HepG2 (cell line): Measurements from ENCODE around the gene RGS19. TPM values are rescaled to one million over a fixed set of nuclear protein-coding genes. Genes with fewer than 3 reads are reported as not detected.
A peak's percentile ranks its signal among the peaks of the same experiment; 100 is the strongest.

ENCODE experiments used
- ATAC-seq: fragments of 200-7000 bp; cut with Tn5 transposase; 3 replicates; pipeline ENCODE4 v1.9.1; 2020; ENCODE audit warnings: mild to moderate bottlenecking, moderate library complexity
- BruUV-seq: library from RNA; stranded (reverse); fragments of 400-500 nt; replicated peaks from 2 replicates; lab custom pipeline; 2021; lab: Mats Ljungman, UMichigan
- CTCF ChIA-PET: fragments of 300-600 bp; formaldehyde crosslinking; extraction: SDS; loops from one replicate; lab custom pipeline; 2021; ENCODE audit warnings: low total read pairs, inconsistent platforms, low intra/inter-chr PET ratio; lab: Yijun Ruan, JAX
- POLR2A ChIA-PET: fragments of 350-600 bp; sonication (Branson Sonifier 250); formaldehyde crosslinking; loops from one replicate; lab custom pipeline; 2020; ENCODE audit warnings: antibody characterized with exemption, inconsistent platforms; lab: Yijun Ruan, JAX
- DNase-seq: peaks from one replicate; pipeline ENCODE4 v3.0.0-alpha.2; 2015; ENCODE audit warnings: low spot score
- FAIRE-seq: peaks from 3 replicates; lab custom pipeline; 2011; peaks lifted over from hg19 to GRCh38; lab: Jason Lieb, UNC
- H2AFZ ChIP-seq: one replicate; pipeline ENCODE4 v1.6.1; 2011; ENCODE audit warnings: low read length, inconsistent platforms
- H3K27ac ChIP-seq: fragments of 300-600 bp; 3 replicates; pipeline ENCODE4 v1.8.0; 2011; ENCODE audit warnings: mixed run types, mild to moderate bottlenecking, mixed read lengths, low read length, inconsistent platforms; ENCODE audit not compliant: insufficient read depth; ENCODE audit errors: extremely low read length
- H3K27me3 ChIP-seq, 2 experiments: fragments of 200-600 bp in 1 of 2; 2 replicates in 1 of 2; 3 replicates in 1 of 2; pipeline versions ENCODE4 v1.6.0 to v1.8.0; 2011; ENCODE audit warnings: low read length in 2 of 2, mild to moderate bottlenecking in 2 of 2, moderate library complexity in 2 of 2, inconsistent platforms in 1 of 2; ENCODE audit not compliant: insufficient read depth in 2 of 2, control insufficient read depth in 1 of 2
- H3K36me3 ChIP-seq, 2 experiments: fragments of 200-600 bp in 1 of 2; replicated peaks in 1 of 2; 2 replicates in 1 of 2; 3 replicates in 1 of 2; pipeline versions ENCODE4 v1.5.1 to v1.8.0; 2011; ENCODE audit warnings: low read length in 2 of 2, inconsistent platforms in 1 of 2; ENCODE audit not compliant: insufficient read depth in 2 of 2, control insufficient read depth in 1 of 2
- H3K4me1 ChIP-seq: 2 replicates; pipeline ENCODE4 v1.5.1; 2012; ENCODE audit warnings: low read length, inconsistent platforms; ENCODE audit not compliant: insufficient read depth
- H3K4me2 ChIP-seq: 2 replicates; pipeline ENCODE4 v1.6.0; 2011; ENCODE audit warnings: low read depth, low read length, inconsistent platforms
- H3K4me3 ChIP-seq, 3 experiments: fragments of 200-600 bp in 1 of 3; sonication (generic), shearing (Covaris generic) in 1 of 3; replicated peaks in 1 of 3; 2 replicates each; pipeline ENCODE4 v1.5.1; 2011 to 2016; ENCODE audit warnings: low read length in 3 of 3, inconsistent platforms in 2 of 3, low read depth in 2 of 3, mild to moderate bottlenecking in 2 of 3, control low read depth in 1 of 3, mixed read lengths in 1 of 3; ENCODE audit not compliant: insufficient read depth in 1 of 3
- H3K79me2 ChIP-seq: one replicate; pipeline ENCODE4 v1.6.1; 2011; ENCODE audit warnings: low read length, inconsistent platforms; ENCODE audit not compliant: insufficient read depth
- H3K9ac ChIP-seq: 2 replicates; pipeline ENCODE4 v1.6.0; 2011; ENCODE audit warnings: mild to moderate bottlenecking, low read depth, low read length, inconsistent platforms; ENCODE audit not compliant: insufficient read depth
- H3K9me3 ChIP-seq: 2 replicates; pipeline ENCODE4 v1.5.1; 2012; ENCODE audit warnings: mild to moderate bottlenecking, low read length
- H4K20me1 ChIP-seq: 2 replicates; pipeline ENCODE4 v1.6.0; 2011; ENCODE audit warnings: inconsistent platforms, mild to moderate bottlenecking, low read length, moderate library complexity; ENCODE audit not compliant: insufficient read depth
- AGO2 ChIP-seq: fragments of 200-400 bp; formaldehyde crosslinking; optimal IDR thresholded peaks from 2 replicates; pipeline ENCODE3; 2017; ENCODE audit warnings: mild to moderate bottlenecking, low read depth, low read length, moderate library complexity
- AHR ChIP-seq: IDR thresholded peaks from 2 replicates; pipeline ENCODE4 v1.6.1; 2018; ENCODE audit warnings: missing genetic modification reagents, missing compliant biosample characterization
- CBX2 ChIP-seq, 2 experiments: fragments of 200-600 bp in 1 of 2; sonication (generic); formaldehyde crosslinking in 1 of 2; IDR thresholded peaks; 2 replicates each; pipeline versions ENCODE4 v1.7.0 to v1.8.1; 2018 to 2022; ENCODE audit warnings: low read depth in 2 of 2, low read length in 1 of 2, mild to moderate bottlenecking in 1 of 2, missing genetic modification reagents in 1 of 2
- ELF4 ChIP-seq: sonication (generic); formaldehyde crosslinking; IDR thresholded peaks from 2 replicates; pipeline ENCODE4 v1.5.0; 2020; ENCODE audit warnings: missing genetic modification reagents, mild to moderate bottlenecking, moderate library complexity, borderline replicate concordance
- MTA1 ChIP-seq: sonication (generic); formaldehyde crosslinking; IDR thresholded peaks from 2 replicates; pipeline ENCODE4 v1.4.0; 2020; ENCODE audit warnings: missing genetic modification reagents, mild to moderate bottlenecking, borderline replicate concordance
- ZBTB7B ChIP-seq: sonication (generic); formaldehyde crosslinking; IDR thresholded peaks from 2 replicates; pipeline ENCODE4 v1.4.0; 2020; ENCODE audit warnings: missing genetic modification reagents
- ZNF75D ChIP-seq: sonication (generic); formaldehyde crosslinking; IDR thresholded peaks from 2 replicates; pipeline ENCODE4 v1.8.1; 2023; ENCODE audit warnings: missing genetic modification reagents, mild to moderate bottlenecking, borderline replicate concordance
- WGBS: methylation state at CpG from one replicate; pipeline ENCODE4 v1.1.6; 2017; ENCODE audit warnings: low lambda C conversion rate; 5-methylcytosine and 5-hydroxymethylcytosine counted together
- in situ Hi-C: cut with HindIII; loops from 2 replicates; pipeline ENCODE4 v1.10.0; 2017; ENCODE audit warnings: low pct_unique_long_range_greater_than_20kb; ENCODE audit not compliant: extremely low pct_ligation_motif_present
- intact Hi-C: fragments of 100-400 bp; cut with micrococcal nuclease; formaldehyde crosslinking; loops from one replicate; pipeline ENCODE4 v1.10.0; 2022; ENCODE audit not compliant: unreplicated experiment
- polyA plus RNA-seq, 8 experiments: library from polyadenylated mRNA; depleted of rRNA in 3 of 8; stranded (reverse) in 7 of 8; unstranded in 1 of 8; fragments of >200 nt; fragmentation: Illumina TruSeq in 4 of 8; extraction: Trizol in 4 of 8; gene quantifications; 2 replicates each; pipeline versions ENCODE4 v1.2.1 to v1.2.3, GENCODE V29; 2011 to 2016; ENCODE audit warnings: low read depth in 4 of 8, missing spikeins in 1 of 8, mixed read lengths in 1 of 8; ENCODE audit not compliant: insufficient read depth in 1 of 8
- total RNA-seq, 5 experiments: library from RNA; depleted of rRNA; stranded (reverse); fragments of >200 nt; fragmentation: Illumina TruSeq; extraction: Trizol; gene quantifications; 2 replicates each; pipeline ENCODE4 v1.2.3, GENCODE V29; 2016; ENCODE audit warnings: low read depth in 1 of 5
- TF ChIP-seq, protein P1 (sequence below): sonication (generic); formaldehyde crosslinking; IDR thresholded peaks from 2 replicates; pipeline ENCODE4 v1.8.0; 2023; ENCODE audit warnings: mild to moderate bottlenecking, missing genetic modification reagents

Gene RGS19
- total and polyA plus RNA-seq, 2 of the 13 experiments (the other 11 are each of a cell fraction or from before 2014, with no cell fraction given), result 10.7 to 11.9 TPM

DNA sequence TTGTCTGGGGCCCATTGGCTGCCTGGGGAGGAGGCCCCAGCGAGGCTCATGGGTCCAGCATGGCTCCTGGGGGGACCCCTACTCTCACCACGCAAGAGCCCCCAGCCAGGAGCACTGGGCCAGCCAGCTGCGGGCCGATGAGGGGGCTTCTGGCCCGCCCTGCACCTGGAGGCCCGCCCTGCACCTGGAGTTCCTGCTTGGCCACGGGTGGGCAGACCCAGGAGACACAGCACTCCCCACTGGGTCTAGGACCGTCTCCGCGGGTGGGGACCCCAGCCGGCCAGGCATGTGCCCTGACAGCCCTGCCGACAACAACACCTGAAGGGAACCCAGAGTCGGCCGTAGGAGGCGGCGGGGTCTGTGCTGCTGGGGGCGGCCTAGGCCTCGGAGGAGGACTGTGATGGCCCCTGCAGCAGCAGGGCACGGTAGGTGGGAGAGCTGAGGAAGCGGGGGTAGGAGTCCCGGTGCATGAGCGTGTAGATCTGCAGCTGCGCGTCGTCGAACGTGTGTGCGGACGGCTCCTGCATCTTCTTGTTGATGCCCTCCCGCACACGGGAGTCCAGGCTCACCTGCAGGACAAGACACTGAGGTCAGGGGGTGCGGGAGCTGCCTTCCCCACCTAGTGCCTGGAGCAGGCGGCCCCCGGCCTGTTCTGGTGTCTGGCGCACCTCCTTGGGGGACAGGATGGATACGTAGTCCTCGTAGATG, 5.7 kb downstream of the RGS19 start (continued):
- TF ChIP-seq, protein P1, sequence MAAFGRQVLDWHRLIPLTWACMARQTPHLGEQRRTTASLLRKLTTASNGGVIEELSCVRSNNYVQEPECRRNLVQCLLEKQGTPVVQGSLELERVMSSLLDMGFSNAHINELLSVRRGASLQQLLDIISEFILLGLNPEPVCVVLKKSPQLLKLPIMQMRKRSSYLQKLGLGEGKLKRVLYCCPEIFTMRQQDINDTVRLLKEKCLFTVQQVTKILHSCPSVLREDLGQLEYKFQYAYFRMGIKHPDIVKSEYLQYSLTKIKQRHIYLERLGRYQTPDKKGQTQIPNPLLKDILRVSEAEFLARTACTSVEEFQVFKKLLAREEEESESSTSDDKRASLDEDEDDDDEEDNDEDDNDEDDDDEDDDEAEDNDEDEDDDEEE (CRISPR knock-in tag), result no peak
- 0 out of 2 replicates have a peak, but pooled peaks have one; percentile 17 for TF ChIP-seq MTA1 (CRISPR knock-in tag)
- TF ChIP-seq, all 625 proteins: peak for 3

DNA sequence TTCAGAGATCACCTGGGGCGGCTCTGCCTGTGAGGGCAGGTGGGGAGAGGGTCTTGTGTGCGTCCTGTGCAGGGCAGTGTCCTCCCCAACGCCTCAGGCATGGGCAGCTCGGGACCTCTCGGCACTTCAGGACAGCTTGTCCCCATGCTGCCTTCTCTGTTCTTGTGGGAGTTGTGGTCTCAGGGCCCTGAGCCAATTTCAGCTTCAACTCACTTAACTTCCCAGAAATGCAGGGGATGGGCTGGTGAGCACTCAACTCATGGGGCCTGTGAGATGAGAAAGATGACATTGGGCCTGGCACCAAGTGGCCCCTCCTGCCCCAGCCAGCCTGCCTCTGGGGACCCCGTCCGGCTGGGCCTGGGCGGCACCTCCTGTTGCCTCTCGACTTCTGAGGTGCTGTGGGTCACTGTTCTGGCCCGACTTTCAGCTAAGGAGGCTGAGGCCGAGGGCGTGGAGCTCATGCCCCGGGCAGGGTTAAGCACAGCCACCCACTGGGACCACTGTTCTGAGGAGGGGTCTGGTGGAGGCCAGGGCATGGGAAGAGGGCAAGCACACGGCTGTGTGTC, 6.7 kb downstream of the RGS19 start:
- Histone ChIP-seq H3K9ac (no peak overlapping the region), H3K4me3 (no peak overlapping the region), H2AFZ (no peak overlapping the region), H3K27ac (no peak overlapping the region), H4K20me1 (no peaks in the 10 kb centered on the region), H3K9me3 (no peaks in the 10 kb centered on the region), H3K27me3 (peaks cover 0 to 11% of the 10 kb centered on the region in 2 experiments; a peak in 1 of 5 replicates), H3K79me2 (no peaks in the 10 kb centered on the region), H3K4me1 (peaks cover 9% of the 10 kb centered on the region; the same call in 1 of the 2 replicates), H3K36me3 (no peaks in the 10 kb centered on the region), H3K4me2 (no peak overlapping the region)
- BruUV-seq, result no TSS peak
- TF ChIP-seq ZBTB7B (CRISPR knock-in tag), result no peak
- no peak for TF ChIP-seq AHR (CRISPR knock-in tag)
- TF ChIP-seq ZNF75D, result no peak
- no peak for TF ChIP-seq CBX2 (IDR thresholded peaks at IDR 0.05; ENCODE audit: low read depth, low read length)
- TF ChIP-seq CBX2 (CRISPR knock-in tag; IDR thresholded peaks at IDR 0.05; ENCODE audit: low read depth), result no peak
- TF ChIP-seq AGO2, result peak; percentile 11
- TF ChIP-seq ELF4 (CRISPR knock-in tag), result no peak
- ChIA-PET POLR2A (interaction anchor here (0.9 to 1.0 kb wide), 2 partner anchors 18 to 37 kb away, joined by 3 read pairs; partner anchors contain the start of gene C20orf204), CTCF (no interaction called here)
- intact Hi-C loops (no loop called here), in situ Hi-C loops (no loop called here)
- FAIRE-seq (no peak), DNase-seq (no peak), ATAC-seq (no peak)
- 72% methylated on average over 14 of the region's 14 CpGs for WGBS
